PC-3 (cell line): ENCODE results near the gene FLAD1. TPM values are rescaled to one million over a fixed set of nuclear protein-coding genes. Genes with fewer than 3 reads are reported as not detected.

Experiments
- ATAC-seq: fragments of 200-7000 bp; cut with Tn5 transposase; 2 replicates; pipeline ENCODE4 v1.9.1; 2020; ENCODE audit warnings: mild to moderate bottlenecking, moderate library complexity
- BruUV-seq: library from RNA; stranded (reverse); fragments of 400-500 nt; replicated peaks from 2 replicates; lab custom pipeline; 2021; lab: Mats Ljungman, UMichigan
- CTCF ChIA-PET: fragments of 300-600 bp; sonication (Branson Sonifier 250); formaldehyde crosslinking; loops from one replicate; lab custom pipeline; 2022; ENCODE audit warnings: antibody characterized with exemption; lab: Charles Lee
- POLR2A ChIA-PET: fragments of 300-600 bp; sonication (Branson Sonifier 250); formaldehyde crosslinking; loops from one replicate; lab custom pipeline; 2022; ENCODE audit warnings: antibody characterized with exemption; ENCODE audit not compliant: unreplicated experiment; lab: Charles Lee
- DNase-seq: peaks from one replicate; pipeline ENCODE4 v3.0.0-alpha.2; 2015
- H2AFZ ChIP-seq: fragments of 300-600 bp; sonication (generic); 2 replicates; pipeline ENCODE4 v1.6.0; 2016; ENCODE audit warnings: antibody characterized with exemption, low read length
- H3F3A ChIP-seq: fragments of 300-600 bp; sonication (generic); one replicate; pipeline ENCODE4 v1.6.0; 2017; ENCODE audit warnings: antibody characterized with exemption, low read length, control low read depth, mild to moderate bottlenecking; ENCODE audit not compliant: unreplicated experiment
- H3K27ac ChIP-seq: fragments of 300-600 bp; sonication (generic); 2 replicates; pipeline ENCODE4 v1.5.1; 2016; ENCODE audit warnings: mild to moderate bottlenecking, low read length
- H3K27me3 ChIP-seq: fragments of 300-600 bp; sonication (generic); 2 replicates; pipeline ENCODE4 v1.6.1; 2016; ENCODE audit warnings: low read length, mixed read lengths
- H3K36me3 ChIP-seq: fragments of 300-600 bp; sonication (generic); 2 replicates; pipeline ENCODE4 v1.6.1; 2016; ENCODE audit warnings: low read depth, mixed run types, low read length, mixed read lengths
- H3K4me1 ChIP-seq: fragments of 300-600 bp; sonication (generic); 2 replicates; pipeline ENCODE4 v1.5.1; 2016; ENCODE audit warnings: low read length; ENCODE audit not compliant: insufficient read depth
- H3K4me2 ChIP-seq: fragments of 300-600 bp; sonication (generic); 2 replicates; pipeline ENCODE4 v1.6.0; 2016; ENCODE audit warnings: low read length
- H3K4me3 ChIP-seq: fragments of 300-600 bp; sonication (generic); 2 replicates; pipeline ENCODE4 v1.5.1; 2016; ENCODE audit warnings: mild to moderate bottlenecking, low read length, mixed read lengths
- H3K79me2 ChIP-seq: fragments of 300-600 bp; sonication (generic); 2 replicates; pipeline ENCODE4 v1.6.1; 2017; ENCODE audit warnings: low read length, mixed read lengths
- H3K9ac ChIP-seq: fragments of 300-600 bp; sonication (generic); 2 replicates; pipeline ENCODE4 v1.6.0; 2016; ENCODE audit warnings: mild to moderate bottlenecking, low read length
- H3K9me2 ChIP-seq: fragments of 300-600 bp; sonication (generic); replicated peaks from 2 replicates; pipeline ENCODE4 v1.6.1; 2016; ENCODE audit warnings: mixed run types, low read length, mixed read lengths
- H3K9me3 ChIP-seq: fragments of 300-600 bp; sonication (generic); 2 replicates; pipeline ENCODE4 v1.6.1; 2016; ENCODE audit warnings: low read length, mixed read lengths
- H4K20me1 ChIP-seq: fragments of 300-600 bp; sonication (generic); 2 replicates; pipeline ENCODE4 v1.6.1; 2016; ENCODE audit warnings: low read length, mixed read lengths
- CTCF ChIP-seq: fragments of 300-600 bp; sonication (generic); conservative IDR thresholded peaks from 2 replicates; pipeline ENCODE4 v1.5.1; 2017; ENCODE audit warnings: antibody characterized with exemption, low read depth, mild to moderate bottlenecking, low read length
- EZH2 ChIP-seq: fragments of 300-600 bp; sonication (generic); IDR thresholded peaks from one replicate; pipeline ENCODE4 v1.6.1; 2017; ENCODE audit warnings: antibody characterized with exemption, mild to moderate bottlenecking, low read length; ENCODE audit not compliant: unreplicated experiment
- EZH2phosphoT487 ChIP-seq: fragments of 300-600 bp; sonication (generic); IDR thresholded peaks from 2 replicates; pipeline ENCODE4 v1.6.1; 2018; ENCODE audit warnings: mild to moderate bottlenecking, antibody characterized with exemption, low read length, borderline replicate concordance
- intact Hi-C: fragments of 100-400 bp; cut with micrococcal nuclease; formaldehyde crosslinking; loops from 2 replicates; pipeline ENCODE4 v1.9.0; 2023
- total RNA-seq: library from RNA; depleted of rRNA; stranded (reverse); fragments of >200 nt; gene quantifications from 2 replicates; pipeline ENCODE4 v1.2.3, GENCODE V29; 2014

Gene FLAD1
- total RNA-seq, 1 experiment from 2014 or later: 84.0 TPM

DNA sequence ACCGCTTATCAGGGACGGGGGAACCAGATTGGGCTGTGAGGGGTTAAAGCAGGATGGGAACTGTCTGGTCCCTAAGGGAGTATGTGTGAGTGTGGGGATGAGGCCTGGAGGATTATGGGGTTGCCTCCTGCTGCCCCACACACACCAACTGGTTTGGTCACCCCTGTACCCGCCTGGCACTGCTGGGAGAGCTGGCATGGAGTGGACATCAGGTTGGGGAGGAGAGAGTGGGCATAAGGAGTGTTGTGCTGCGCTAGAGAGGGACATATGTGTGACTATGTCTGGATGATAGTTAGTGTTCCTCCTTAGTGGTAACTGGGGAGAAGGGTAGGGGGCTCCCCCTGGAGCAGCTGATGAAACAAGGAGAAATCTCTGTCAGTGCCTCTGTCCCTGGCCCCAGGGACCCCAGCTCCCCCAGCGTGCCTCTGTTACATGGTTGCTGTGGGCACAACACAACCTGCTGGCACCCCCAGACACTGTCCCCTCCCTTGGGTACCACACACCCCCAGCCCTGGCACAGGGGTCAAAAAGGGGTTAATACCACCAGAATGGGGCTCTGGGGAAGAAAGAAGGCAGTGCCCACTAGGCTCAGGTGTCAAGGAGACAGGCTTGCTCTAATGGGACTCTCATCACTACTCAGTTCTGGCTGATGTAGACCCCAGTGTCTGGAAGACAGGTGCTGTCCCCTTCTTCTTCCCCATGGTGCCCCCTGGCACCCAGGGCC lies 21.4 kb downstream of the FLAD1 start:
- intact Hi-C loops: loop anchor here (1.0 kb wide), 1 partner anchor 13 kb away; no protein-coding TSS in a partner anchor
- Histone ChIP-seq H3K27ac (peak overlapping the region; percentile 88), H3K9me2 (no peaks in the 10 kb centered on the region), H4K20me1 (0 out of 2 replicates have a peak, but pooled peaks cover 3% of the 10 kb centered on the region), H3K36me3 (peaks cover 9% of the 10 kb centered on the region; the same call in 1 of the 2 replicates), H2AFZ (peak overlapping the region; percentile 61; the same call in 1 of the 2 replicates), H3K4me2 (peak overlapping the region; percentile 98), H3K4me1 (peaks cover 50% of the 10 kb centered on the region), H3K79me2 (peaks cover 69% of the 10 kb centered on the region), H3F3A (peaks cover 4% of the 10 kb centered on the region), H3K9ac (peak overlapping the region; percentile 74), H3K27me3 (no peaks in the 10 kb centered on the region), H3K4me3 (peak overlapping the region; percentile 83), H3K9me3 (no peaks in the 10 kb centered on the region)
- BruUV-seq: no TSS peak
- no peak for ATAC-seq
- ChIA-PET CTCF (interaction anchor here (0.6 to 4.1 kb wide), 3 partner anchors 13 to 72 kb away, joined by 3 to 16 read pairs (median 5); partner anchors contain the start of gene PYGO2), POLR2A (no interaction called here)
- no peak for DNase-seq
- TF ChIP-seq CTCF: no peak
- TF ChIP-seq EZH2: no peak
- no peak for TF ChIP-seq EZH2phosphoT487

GRCh38 chr1:155005076-155006011 lies 22.2 kb downstream of the FLAD1 start:
- Histone ChIP-seq H3K9me3 (no peaks in the 10 kb centered on the region), H3K27ac (peak overlapping the region; percentile 88), H2AFZ (peak overlapping the region; percentile 12; the same call in 1 of the 2 replicates), H3K4me2 (peak overlapping the region; percentile 98), H3K4me1 (peaks cover 42% of the 10 kb centered on the region), H3K79me2 (peaks cover 78% of the 10 kb centered on the region), H3K36me3 (peaks cover 12% of the 10 kb centered on the region; the same call in 1 of the 2 replicates), H4K20me1 (0 out of 2 replicates have a peak, but pooled peaks cover 3% of the 10 kb centered on the region), H3K9me2 (no peaks in the 10 kb centered on the region), H3K27me3 (no peaks in the 10 kb centered on the region), H3K9ac (peak overlapping the region; percentile 61), H3F3A (peaks cover 4% of the 10 kb centered on the region), H3K4me3 (peak overlapping the region; percentile 83)
- ATAC-seq (peak; percentile 24), DNase-seq (peak; percentile 90)
- no TSS peak for BruUV-seq
- no peak for TF ChIP-seq CTCF
- no peak for TF ChIP-seq EZH2phosphoT487
- no peak for TF ChIP-seq EZH2
- ChIA-PET CTCF (interaction anchor here (0.9 kb wide), 1 partner anchor 44 kb away, joined by 5 read pairs; the partner anchor contains the start of gene PYGO2), POLR2A (no interaction called here)
- intact Hi-C loops: loop anchor here (1.0 kb wide), 1 partner anchor 12 kb away; no protein-coding TSS in a partner anchor
